ENCODE results near the gene SCAF4. TPM values are rescaled to one million over a fixed set of nuclear protein-coding genes. Genes with fewer than 3 reads are reported as not detected.
"Not testable (repeated sequence)": the region's sequence is repeated elsewhere in the genome, so short reads cannot be mapped to it uniquely, and the experiment has no call there.

SCAF4 gene
- polyA plus RNA-seq, 1 donor from 2014 or later, result 49.9 TPM

DNA sequence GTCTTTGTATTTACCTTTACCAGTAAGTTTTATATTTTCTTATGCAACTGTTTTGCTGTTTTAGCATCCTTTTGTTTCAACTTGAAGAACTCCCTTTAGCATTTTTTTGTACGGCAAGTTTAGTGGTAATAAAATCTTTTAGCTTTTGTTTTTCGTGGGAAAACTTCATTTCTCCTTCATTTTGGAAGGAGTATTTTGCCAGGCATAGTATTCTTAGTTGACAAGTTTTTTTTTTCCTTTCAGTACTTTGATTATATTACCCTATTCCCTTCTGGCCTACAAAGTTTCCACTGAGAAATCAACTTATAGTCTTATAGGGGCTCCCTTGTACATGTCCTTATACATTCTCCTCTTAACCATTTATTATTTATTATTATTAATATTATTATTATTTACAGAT, 95.0 kb downstream of the SCAF4 start:
- H3K27ac Mint-ChIP-seq, result no peak overlapping the region
- peaks cover 5% of the 10 kb centered on the region for H3K36me3 Mint-ChIP-seq
- H3K4me3 Mint-ChIP-seq, result no peak overlapping the region
- peaks cover 3 to 8% (median 6%) of the 10 kb centered on the region in 3 donors for H3K9me3 Mint-ChIP-seq
- H3K4me1 Mint-ChIP-seq, result no peaks in the 10 kb centered on the region
- no peaks in the 10 kb centered on the region for H3K27me3 Mint-ChIP-seq

GRCh38 chr21:31634993-31635392, 96.9 kb downstream of the SCAF4 start:
- H3K9me3 Mint-ChIP-seq, result peaks cover 3 to 6% (median 6%) of the 10 kb centered on the region in 3 donors
- no peaks in the 10 kb centered on the region for H3K4me1 Mint-ChIP-seq
- H3K4me3 Mint-ChIP-seq, result no peak overlapping the region
- H3K36me3 Mint-ChIP-seq, result peaks cover 5% of the 10 kb centered on the region
- no peaks in the 10 kb centered on the region for H3K27me3 Mint-ChIP-seq
- no peak overlapping the region for H3K27ac Mint-ChIP-seq

DNA sequence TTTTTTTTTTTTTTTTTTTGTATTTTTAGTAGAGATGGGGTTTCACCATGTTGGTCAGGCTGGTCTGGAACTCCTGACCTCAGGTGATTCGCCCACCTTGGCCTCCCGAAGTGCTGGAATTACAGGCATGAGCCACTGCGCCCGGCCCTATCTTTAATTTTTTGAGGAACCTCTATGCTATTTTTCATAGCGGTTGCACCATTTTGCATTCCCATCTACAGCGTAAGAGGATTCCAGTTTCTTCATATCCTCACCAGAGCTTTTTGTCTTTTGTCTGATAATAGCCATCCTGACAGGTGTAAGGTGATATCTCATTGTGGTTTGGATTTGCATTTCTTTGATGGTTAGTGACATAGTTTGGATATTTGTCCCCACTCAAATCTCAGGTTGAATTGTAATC, 100.0 kb downstream of the SCAF4 start:
- H3K9me3 Mint-ChIP-seq, H3K27ac Mint-ChIP-seq, H3K27me3 Mint-ChIP-seq, H3K4me3 Mint-ChIP-seq, H3K36me3 Mint-ChIP-seq, H3K4me1 Mint-ChIP-seq: not testable (repeated sequence)

- peaks cover 4% of the 10 kb centered on the region for H3K36me3 Mint-ChIP-seq
- H3K27ac Mint-ChIP-seq, result no peak overlapping the region
Measured at GRCh38 chr21:31629972-31630711, 101.8 kb downstream of the SCAF4 start.

GRCh38 chr21:31624961-31625491, 106.9 kb downstream of the SCAF4 start:
- H3K4me1 Mint-ChIP-seq, result peaks cover 0 to 5% (median 4%) of the 10 kb centered on the region in 3 donors

More at GRCh38 chr21:31629972-31630711, 101.8 kb downstream of the SCAF4 start:
- Mint-ChIP-seq H3K27me3 (no peaks in the 10 kb centered on the region), H3K4me3 (no peak overlapping the region), H3K9me3 (peaks cover 0 to 3% (median 2%) of the 10 kb centered on the region in 3 donors), H3K4me1 (no peaks in the 10 kb centered on the region)

GRCh38 chr21:31624181-31624580, 107.7 kb downstream of the SCAF4 start:
- no peak overlapping the region for H3K27ac Mint-ChIP-seq
- peaks cover 0 to 5% (median 0%) of the 10 kb centered on the region in 3 donors for H3K9me3 Mint-ChIP-seq
- H3K27me3 Mint-ChIP-seq, result peaks cover 5% of the 10 kb centered on the region
- no peak overlapping the region for H3K4me3 Mint-ChIP-seq
- H3K4me1 Mint-ChIP-seq, result peaks cover 0 to 5% (median 4%) of the 10 kb centered on the region in 3 donors
- peaks cover 2% of the 10 kb centered on the region for H3K36me3 Mint-ChIP-seq

More at GRCh38 chr21:31624961-31625491, 106.9 kb downstream of the SCAF4 start:
- H3K9me3 Mint-ChIP-seq, result peaks cover 0 to 2% (median 0%) of the 10 kb centered on the region in 3 donors
- peaks cover 2% of the 10 kb centered on the region for H3K36me3 Mint-ChIP-seq
- peaks cover 5% of the 10 kb centered on the region for H3K27me3 Mint-ChIP-seq
- no peak overlapping the region for H3K4me3 Mint-ChIP-seq
- no peak overlapping the region for H3K27ac Mint-ChIP-seq

DNA sequence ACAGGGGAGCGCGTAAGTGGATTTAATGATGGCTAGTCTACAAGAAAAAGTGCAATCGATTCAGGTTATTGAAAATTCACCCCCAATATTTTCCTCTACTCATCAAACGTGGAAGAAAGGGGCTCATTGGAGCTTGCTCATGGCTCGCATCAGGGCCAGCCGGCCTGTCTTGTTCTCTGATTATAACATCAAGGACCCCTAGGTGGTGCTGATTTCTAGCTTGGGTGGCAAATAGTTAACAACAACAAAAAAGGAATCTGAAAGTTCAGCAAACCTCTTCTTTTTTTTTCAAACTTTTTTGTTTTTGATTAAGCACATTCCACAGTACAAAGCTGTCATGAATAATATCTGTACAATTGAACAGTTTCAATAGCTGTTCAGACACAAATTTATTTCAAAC, 108.3 kb downstream of the SCAF4 start:
- Mint-ChIP-seq H3K9me3 (peaks cover 0 to 6% (median 0%) of the 10 kb centered on the region in 3 donors), H3K27me3 (peaks cover 5% of the 10 kb centered on the region), H3K4me1 (peaks cover 0 to 5% (median 4%) of the 10 kb centered on the region in 3 donors), H3K4me3 (no peak overlapping the region), H3K36me3 (peaks cover 2% of the 10 kb centered on the region), H3K27ac (no peak overlapping the region)

DNA sequence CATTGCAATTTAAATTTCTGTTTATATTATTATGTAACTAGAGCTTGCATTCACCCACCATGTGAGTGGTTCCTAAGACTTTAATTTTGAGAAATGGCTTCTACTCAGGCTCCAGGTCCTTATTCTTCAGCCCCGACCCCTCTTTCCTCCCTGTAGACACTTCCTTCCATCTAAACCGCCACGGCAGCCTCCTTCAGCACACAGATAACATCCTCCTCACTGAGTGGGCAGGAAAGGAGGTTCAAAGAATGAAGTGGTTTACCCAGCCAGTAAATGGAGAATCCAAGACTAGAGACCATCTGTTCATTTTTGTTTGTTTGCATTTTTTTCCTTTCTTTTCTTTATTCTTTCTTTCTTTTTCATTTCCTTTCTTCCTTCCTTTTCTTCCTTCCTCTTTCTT, 109.5 kb downstream of the SCAF4 start:
- Mint-ChIP-seq H3K4me1 (peaks cover 0 to 5% (median 4%) of the 10 kb centered on the region in 3 donors), H3K27ac (peak overlapping the region in 1 of 3 donors; percentile 41), H3K36me3 (peaks cover 2% of the 10 kb centered on the region), H3K4me3 (no peak overlapping the region), H3K9me3 (peaks cover 0 to 6% (median 0%) of the 10 kb centered on the region in 3 donors), H3K27me3 (peaks cover 5% of the 10 kb centered on the region)

Other genes starting within 250 kb of the SCAF4 start
- 438 TPM for gene SOD1, start 72.4 kb downstream of the SCAF4 start, polyA plus RNA-seq
- gene HUNK, start 140.9 kb upstream of the SCAF4 start, polyA plus RNA-seq, result not detected

All from IgD-negative memory B cell (primary cell).